HG03469 (cell line): ENCODE measurements around the gene SENP2.
"Not testable (repeated sequence)": the region's sequence is repeated elsewhere in the genome, so short reads cannot be mapped to it uniquely, and the experiment has no call there.

Experiments used
- ATAC-seq: cut with Tn5 transposase; IDR thresholded peaks from one replicate; pipeline ENCODE4 v1.9.1; 2021; ENCODE audit warnings: mild to moderate bottlenecking, moderate library complexity, moderate number of reproducible peaks; ENCODE audit not compliant: unreplicated experiment

Gene SENP2

DNA sequence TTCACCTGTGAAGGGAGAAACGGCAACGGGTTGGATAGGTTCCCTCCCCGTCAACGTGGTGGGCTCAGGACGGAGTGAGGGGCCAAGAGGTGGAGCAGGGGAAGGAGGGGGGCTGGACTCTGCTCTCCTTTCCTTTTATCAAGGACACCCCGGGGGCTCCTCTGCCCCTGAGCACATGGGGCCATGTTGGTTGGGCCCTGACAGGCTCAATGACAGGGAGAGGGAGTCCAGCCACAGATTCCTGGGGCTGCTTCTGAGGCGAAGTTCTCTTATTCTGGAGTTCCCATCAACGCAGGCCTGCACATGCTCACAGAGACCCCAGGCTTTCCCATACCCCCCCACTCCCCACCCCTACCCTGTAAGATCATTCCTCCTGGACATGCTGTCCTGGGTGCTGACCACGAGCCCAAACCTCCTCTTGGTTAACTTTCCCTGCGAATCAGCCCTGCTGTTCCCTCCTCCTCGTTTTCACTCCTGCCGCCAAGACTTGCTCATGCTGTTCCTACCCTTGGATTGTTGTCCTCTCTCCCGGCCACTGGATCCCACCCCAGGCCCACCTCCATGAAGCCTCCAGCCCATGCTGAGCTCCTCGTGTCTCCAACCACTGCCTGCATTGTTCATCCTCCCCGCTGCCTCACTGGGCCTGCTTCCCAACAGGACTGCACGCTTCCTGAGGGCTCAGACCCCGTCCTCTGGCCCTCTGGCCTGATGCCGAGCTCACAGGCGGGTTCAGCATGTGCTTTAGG is 61.2 kb downstream of the SENP2 start:
- ATAC-seq: no peak

DNA sequence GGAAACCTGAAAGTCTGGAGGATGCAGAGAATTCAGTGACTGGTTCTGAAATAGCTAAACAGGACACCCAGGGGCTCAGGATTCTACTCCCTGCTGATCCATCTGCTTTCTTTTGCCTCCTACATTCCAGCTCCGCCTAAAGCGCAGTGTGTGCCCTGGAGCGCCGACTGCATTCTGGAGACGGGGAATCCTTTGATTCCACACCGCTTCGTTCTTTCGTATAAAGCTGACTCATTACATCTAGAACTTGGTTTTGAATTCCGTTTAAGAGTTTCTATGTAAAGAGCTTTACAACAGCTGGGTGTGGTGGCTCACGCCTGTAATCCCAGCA is 61.8 kb downstream of the SENP2 start:
- no peak for ATAC-seq

DNA sequence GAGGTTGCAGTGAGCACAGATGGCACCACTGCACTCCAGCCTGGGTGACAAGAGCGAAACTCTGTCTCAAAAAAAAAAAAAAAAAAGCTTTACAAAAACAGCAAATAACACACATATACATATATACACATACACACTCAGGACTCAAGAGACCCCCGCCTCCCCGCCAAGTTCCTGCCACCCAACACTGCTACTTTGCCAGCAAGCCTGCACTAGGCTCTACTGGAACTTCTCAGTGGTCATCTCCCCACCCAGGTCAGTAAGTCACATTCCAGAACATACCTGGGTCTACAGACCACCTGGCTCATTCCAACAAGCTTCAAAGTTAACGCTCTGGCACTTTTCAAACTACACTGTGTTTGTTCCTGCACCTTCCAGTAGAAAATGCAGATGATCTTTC is 62.3 kb downstream of the SENP2 start:
- ATAC-seq: no peak

DNA sequence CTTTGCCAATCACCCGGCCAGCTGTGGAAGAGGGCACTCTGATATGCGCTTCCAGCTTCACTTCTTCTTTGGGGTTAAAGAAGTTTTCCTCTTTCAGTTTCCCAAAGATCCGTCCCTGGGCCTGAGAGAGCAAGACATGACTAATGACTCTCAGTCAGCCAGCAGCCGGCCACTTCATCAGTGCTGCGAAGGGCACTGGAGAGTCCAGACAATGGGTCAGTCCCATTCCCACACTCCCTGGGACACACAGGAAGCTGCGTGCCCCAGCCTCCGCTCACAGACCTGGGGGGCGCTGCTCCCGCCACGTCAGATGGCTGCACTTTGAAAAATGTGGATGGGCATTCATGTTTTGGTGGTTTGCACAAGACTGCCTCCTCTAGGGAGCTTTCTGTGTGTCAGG is 63.3 kb downstream of the SENP2 start:
- ATAC-seq: no peak

DNA sequence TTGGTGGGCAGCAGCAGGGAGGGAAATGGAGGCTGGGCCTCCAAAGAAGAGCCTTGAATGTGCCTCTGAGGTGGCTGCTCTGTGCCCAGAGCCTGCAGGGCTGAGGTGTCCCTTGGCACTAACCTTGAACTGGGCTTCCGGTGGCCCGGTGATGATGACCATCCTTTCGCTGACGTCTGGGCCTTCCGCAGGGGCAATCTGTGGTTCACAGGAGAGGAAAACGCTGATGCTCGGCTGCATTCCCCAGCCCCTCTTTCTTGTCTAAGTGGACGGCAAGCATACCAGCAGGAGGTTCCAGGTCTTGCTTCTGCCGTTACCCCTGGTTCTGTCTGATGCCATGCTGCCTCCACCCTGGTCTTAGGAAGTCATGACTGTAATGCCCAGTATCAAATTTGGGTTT is 65.9 kb downstream of the SENP2 start:
- ATAC-seq: no peak

DNA sequence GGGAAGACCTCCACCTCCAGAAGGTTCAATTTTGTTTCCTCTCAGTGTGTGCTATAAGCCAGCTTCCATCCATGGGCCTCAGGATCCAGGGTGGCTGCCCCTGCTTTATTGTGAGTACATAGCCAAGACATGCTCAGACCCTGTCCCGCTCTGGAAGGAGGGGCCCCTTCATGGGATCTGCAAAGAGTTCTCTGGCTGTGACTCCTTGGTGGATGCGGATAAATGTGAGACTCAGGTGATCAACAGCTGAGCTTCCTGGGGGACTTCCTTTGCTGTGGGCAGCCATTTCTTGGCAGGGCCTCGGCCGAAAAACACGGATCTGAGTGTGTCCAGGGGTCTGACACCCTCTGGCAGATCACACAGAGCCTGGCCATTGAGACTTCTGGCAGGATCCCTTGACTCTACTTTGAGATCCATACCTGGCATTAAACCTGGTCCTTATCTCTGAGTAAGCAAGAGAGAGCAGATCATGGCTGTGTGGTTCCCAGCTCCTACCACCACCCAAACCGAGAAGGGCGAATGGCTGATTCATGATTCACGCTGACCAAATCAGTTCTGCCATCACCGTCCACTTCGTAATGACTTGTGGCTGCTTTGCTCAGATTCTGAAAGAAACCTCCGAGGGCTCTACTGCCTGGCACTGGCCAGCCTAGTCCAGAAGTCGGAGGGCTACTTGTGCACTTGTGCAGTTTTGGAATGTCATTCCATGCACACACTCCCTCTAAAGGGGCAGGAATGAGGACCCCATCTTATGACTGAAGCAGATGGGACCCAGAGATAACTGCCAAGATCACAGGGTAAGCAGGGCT is 68.1 kb downstream of the SENP2 start:
- no peak for ATAC-seq

DNA sequence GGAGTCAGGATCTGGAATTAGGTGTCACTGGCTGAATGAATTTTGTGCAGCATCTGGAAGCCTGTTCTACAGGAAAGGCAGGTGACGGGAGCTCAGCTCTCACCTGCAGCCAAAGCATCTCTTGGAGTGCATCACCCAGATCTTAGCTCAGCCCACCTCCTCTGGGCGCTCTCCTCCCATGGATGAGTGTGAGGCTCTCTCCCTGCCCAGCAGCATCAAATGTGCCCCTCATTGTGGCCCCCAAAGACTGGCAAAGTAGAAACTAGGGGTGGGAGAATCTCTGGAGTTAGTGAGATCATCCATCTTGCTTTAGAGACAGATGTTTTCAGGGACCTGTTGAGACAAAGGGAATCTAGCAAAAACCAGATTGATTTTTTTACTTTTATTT is 68.7 kb downstream of the SENP2 start:
- no peak for ATAC-seq

DNA sequence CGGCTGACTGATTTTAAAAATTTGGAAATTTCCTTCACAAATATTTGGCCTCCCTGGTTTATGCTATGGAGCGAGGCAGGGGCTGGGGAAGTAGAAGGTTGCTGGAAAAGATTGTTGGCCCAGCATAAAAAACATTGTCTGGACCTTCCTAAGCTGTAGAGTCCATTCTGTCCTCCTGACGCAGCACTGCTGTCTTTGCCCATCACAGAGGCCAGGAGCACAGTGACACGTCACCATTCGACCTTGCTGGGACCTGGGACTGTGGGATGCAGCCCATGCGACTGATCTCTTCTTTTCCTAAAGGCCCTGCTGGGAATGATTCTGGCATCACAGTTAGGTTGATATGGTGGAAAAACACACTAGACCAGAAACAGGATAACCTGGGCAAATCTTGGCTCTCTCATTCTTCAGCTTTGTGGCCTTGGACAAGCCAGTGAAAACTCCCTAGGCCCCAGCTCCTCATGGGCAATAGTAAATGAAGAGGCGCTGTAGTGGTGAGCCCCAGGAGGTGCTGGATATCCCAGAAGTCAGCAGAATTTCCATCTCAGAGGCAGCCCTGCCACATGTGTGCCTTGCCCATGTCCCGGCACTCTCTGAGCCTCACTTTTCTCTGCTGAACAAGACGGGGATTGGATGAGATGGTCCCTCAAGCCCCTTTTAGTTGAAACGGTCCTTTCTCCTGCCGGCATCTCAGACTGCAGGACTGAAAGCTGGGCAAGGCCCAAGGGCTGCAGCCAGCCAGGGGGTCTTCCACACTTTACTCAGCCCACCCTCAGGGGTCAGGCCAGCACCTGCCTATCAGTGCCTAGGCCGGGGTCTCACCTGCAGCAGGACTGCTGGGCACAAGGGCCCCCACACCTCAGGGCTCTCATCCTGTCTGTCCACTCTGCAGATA is 69.6 kb downstream of the SENP2 start:
- no peak for ATAC-seq

DNA sequence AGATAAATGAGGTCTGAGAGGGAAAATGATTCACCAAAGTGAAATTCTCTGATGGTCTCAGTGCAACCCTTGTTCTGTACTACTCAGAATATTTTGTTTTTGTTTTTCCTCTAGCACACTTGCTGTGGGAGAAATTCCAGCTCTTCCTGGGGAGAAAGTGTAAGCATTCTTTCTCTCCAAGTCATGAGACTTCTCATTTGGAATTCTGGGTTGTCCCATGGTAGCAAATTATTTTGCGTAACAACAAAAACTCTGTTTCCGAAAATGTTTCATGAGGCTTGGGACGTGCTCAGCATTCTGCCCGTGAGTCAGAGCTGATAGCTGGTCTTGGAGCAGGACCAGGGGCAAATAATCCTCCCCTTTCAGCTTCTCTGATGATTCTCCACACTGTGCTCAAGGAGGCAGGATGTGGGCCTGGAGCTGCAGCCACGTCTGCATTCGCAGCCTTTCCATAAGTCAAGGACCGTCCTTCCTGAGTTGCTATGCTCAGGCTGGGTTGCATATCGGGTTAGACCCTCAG is 70.3 kb downstream of the SENP2 start:
- ATAC-seq: no peak

DNA sequence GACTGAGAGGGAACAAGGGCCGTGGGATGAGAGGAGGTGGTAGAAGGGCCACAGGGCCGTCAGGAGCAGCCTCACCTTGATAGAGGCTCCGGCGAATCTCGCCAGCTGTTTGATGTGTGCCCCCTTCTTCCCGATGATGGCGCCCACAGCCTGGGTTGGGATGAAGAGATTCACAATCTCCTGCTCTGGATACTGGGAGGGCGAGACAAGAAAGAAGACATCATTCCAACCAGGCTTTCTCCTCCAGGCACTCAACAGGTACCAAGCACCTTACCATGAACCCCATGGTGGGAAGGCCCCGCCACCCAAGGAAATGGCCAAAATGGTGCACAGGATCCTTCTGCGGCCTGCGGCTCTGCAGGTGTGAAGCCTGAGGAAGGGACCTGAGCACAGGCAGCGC is 71.1 kb downstream of the SENP2 start:
- no peak for ATAC-seq

DNA sequence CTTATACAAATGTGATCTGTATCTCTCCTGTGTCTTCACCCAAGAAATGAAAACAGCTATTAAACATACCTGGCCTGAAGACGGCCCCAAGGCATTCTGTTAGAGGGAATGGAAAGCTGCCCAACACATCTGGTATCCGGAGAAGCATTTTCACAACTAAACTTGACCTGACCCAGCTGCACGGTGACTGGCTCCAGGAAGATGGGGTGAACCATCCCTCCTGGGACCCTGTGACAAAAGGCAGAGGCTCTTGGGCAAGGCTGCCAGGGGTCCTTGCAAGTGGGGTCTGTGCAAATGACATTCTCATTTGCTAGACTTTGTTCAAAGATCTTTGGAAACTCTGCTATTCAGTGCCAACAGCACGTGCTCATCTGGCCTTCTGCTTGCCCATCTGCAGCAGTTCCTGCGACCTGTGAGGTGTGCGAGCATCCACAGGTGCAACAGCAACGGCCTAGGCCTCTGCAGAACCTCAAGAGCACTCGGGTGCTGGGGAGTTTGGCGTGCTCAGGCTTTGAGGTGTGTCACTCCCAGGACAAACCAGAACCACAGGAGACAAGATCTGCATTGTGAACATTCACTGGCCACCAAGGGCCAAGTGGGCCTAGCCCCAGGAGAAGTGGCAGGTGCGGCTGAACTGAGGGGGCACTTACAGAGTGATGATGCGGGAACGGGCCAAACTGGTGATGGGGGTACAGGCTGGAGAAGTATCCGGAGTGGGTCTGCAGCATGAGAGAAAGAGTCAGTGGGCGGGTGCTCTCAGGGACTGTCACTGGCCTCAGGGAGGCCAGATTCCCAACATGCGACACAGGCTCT is 71.8 kb downstream of the SENP2 start:
- no peak for ATAC-seq

DNA sequence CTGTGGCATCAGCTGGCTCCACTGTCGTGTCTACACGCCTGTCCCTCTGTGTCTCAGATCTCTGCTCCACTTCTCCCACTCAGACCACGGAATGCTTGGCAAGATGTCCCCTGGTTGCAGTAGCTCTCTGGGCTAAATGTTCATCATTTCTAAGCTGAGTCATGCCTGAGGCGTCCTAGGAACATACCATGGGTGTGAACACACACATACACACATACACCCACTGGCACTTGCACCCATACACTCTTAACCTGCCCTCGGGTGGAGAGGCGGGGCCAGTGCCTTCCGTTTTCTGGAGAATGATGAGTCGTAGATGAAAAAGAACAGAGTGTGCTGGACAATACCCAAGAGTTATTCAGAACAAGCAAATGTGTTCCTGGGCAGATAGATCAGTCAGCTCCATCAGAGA is 72.4 kb downstream of the SENP2 start:
- ATAC-seq: no peak

DNA sequence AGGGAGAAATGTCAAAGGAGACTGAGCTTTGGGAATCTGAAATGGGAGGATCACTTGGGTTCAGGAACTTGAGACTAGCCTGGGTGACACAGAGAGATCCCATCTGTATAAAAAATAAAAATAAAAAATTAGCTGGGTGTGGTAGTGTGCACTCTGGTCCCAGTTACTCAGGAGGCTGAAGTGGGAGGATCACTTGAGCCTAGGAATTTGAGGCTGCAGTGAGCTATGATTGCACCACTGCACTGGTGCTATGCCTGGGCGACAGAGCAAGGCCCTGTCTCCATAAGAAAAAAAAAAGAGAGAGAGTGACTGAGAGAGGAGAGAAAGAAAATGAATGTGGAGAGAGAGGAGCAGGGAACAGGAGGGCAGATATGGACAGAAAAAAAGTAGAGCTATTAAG is 72.8 kb downstream of the SENP2 start:
- no peak for ATAC-seq

DNA sequence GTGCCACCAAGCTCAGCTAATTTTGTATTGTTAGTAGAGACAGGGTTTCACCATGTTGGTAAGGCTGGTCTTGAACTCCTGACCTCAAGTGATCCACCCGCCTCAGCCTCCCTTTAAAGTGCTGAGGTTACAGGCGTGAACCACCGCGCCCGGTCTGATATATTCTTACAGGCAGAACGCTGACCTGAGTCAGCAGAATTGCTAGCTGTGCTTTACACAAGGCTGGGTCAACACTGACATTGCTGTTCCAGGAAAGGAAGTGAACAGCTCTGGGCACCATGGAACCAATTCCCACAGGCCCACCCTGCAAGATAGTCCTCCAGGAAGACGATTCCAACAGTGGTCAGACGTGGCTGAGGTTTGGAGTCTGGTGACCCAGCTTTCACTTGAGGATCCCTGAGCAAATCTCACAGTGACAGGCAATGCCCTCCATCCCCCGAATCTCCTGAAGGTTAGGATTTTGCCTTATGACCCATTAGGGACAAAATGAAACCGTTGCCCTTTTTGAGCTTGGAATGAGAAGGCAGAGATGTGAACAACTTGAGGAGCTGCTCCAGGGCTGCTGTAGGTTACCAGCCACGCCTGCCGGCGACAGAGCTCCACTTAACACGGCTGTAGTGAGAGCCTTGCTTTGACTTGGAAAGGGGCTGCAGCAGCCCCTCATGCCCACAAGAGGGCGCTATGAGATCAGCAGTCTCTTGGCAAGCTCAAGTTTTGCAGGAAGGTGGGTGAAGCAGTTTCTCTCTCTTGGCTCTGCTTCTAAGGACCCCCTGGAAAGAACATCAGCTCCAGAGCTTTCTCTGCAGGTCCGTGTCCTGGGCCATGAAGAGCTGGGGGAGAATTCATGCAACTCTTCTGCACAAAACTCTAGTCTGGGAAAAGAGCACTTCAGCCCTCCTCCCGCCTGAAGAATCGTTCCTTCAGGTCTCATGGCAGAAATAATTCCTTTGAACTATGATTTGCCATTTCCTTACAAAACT is 74.1 kb downstream of the SENP2 start:
- ATAC-seq: no peak

DNA sequence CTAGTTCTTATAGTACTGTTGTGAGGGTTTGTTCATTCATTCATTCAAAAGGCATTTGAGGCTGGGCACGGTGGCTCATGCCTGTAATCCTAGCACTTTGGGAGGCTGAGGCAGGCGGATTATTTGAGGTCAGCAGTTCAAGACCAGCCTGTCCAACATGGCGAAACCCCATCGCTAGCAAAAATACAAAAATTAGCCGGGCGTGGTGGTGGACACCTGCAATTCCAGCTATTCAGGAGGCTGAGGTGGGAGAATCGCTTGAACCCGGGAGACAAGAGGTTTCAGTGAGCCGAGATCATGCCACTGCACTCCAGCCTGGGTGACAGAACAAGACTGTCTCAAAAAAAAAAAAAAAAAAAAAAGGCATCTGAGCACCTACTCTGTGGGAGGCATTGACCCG is 75.2 kb downstream of the SENP2 start:
- not testable (repeated sequence) for ATAC-seq

DNA sequence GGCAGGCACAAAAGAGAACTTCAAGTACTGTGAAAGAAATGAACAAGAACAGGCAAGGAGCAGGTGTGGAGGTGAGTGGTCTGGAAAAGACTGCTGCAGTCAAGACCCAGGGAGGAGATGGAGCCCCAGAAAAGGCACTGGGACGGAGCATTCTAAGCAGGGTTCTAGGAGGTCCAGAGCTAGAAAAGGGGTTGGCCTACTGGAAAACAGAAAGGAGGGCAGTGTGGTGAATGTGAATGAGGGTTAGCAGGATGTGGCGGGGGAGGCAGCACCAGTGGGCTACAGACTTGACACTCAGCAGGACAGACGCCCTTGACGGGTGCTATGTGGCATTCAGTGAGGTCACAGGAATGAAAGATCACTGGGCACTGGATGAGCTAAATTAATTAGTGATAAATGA is 75.7 kb downstream of the SENP2 start:
- no peak for ATAC-seq

DNA sequence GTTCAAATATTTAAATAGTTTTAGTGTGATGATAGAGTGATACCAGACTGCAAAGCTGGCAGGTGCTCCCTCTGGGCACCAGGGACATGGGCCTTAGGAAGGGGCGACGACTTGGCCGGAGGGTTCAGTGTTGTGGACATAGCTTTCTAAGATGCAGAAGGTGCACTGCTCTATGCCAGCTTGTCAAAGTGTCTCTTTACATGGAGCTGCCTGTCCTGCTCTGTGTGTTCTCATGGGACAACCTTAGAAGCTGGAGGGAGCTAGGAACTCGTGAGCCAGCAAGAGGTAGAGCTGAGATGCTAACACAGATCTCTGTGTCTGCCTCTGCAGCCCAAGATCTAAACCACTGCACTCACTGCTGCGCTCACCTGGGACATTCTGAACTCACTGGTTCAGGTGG is 77.8 kb downstream of the SENP2 start:
- ATAC-seq: no peak

DNA sequence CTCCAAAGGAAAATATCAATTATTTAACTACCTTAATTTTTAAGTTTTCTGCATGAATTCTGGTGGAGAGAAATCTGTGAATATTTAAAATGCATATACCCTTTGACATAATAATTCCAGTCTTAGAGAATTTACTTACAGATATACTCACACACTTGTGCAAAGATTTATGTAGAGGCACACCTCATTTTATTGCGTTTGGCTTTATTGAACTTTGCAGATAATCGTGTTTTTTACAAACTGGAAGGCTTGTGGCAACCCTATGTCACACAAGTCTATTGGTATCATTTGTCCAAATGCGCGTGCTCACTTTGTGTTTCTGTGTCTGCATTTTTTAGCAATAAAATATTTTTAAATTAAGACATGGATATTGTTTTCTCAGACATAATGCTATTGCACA is 81.5 kb downstream of the SENP2 start:
- ATAC-seq: no peak

DNA sequence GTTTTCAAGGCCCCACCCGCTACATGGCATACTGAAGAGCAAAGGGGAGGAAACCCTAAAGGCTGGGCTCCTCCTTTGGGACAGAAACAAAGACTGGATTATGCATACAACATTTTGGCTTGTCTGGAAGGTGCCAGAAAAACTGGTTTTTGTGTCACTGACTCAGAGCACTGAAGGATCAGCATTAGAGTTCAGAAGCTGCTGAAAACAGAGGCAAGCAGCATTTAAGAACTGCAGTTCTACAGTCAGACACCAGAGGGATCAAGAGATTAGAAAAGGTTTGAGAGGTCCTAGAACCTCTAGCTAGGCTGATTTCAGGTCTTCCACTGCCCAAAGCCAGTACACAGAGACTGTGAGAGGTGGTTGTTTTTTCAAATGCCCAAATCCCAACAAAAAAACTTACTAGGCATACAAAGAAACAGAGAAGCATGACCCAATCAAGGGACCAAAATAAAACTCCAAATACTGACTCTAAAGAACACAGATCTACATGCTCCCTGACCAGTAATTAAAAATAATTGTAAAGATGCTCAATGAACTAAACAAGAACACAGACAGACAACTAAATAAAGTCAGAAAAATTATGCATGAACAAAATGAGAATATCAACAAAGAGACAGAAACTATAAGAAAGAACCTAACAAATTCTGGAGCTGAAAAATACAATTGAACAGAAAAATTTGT is 91.2 kb downstream of the SENP2 start:
- no peak for ATAC-seq
